HCT116 (cell line): Measurements from ENCODE around the gene BNC2. TPM values are rescaled to one million over a fixed set of nuclear protein-coding genes. Genes with fewer than 3 reads are reported as not detected.

Source experiments
- ATAC-seq: fragments of 200-7000 bp; cut with Tn5 transposase; 2 replicates; pipeline ENCODE4 v1.9.1; 2020; ENCODE audit warnings: mild to moderate bottlenecking, moderate library complexity
- BruUV-seq: library from RNA; stranded (reverse); fragments of 400-500 nt; replicated peaks from 2 replicates; lab custom pipeline; 2021; lab: Mats Ljungman, UMichigan
- CTCF ChIA-PET: fragments of 300-600 bp; sonication (Branson Sonifier 250); formaldehyde crosslinking; loops from one replicate; lab custom pipeline; 2021; ENCODE audit warnings: antibody characterized with exemption; lab: Charles Lee
- POLR2A ChIA-PET: fragments of 300-600, 350-600 bp; sonication (Branson Sonifier 250); formaldehyde crosslinking; loops from one replicate; lab custom pipeline; 2021; ENCODE audit warnings: antibody characterized with exemption; lab: Charles Lee
- RAD21 ChIA-PET, 2 experiments: fragments of 300-600 bp; sonication (Branson Sonifier 250); formaldehyde crosslinking; loops; one replicate each; lab custom pipeline; 2023; ENCODE audit warnings: low total read pairs in 2 of 2; ENCODE audit not compliant: uncharacterized antibody in 2 of 2, unreplicated experiment in 2 of 2, low non-redundant PET in 1 of 2; lab: Charles Lee
- DNase-seq: peaks from one replicate; pipeline ENCODE4 v3.0.0-alpha.2; 2010; ENCODE audit warnings: low read depth, low spot score
- H2AFZ ChIP-seq: fragments of 200-600 bp; shearing (Covaris generic), sonication (generic); 2 replicates; pipeline ENCODE4 v1.6.1; 2017; ENCODE audit warnings: low read depth, mixed run types, mixed read lengths, antibody characterized with exemption, low read length; ENCODE audit not compliant: poor library complexity, severe bottlenecking
- H3K27ac ChIP-seq: 2 replicates; pipeline ENCODE4 v1.5.1; 2012; ENCODE audit warnings: low read depth, low read length
- H3K27me3 ChIP-seq: fragments of 200-600 bp; sonication (generic); 2 replicates; pipeline ENCODE4 v1.6.1; 2016; ENCODE audit warnings: mixed run types, low read length, mixed read lengths; ENCODE audit not compliant: insufficient read depth
- H3K36me3 ChIP-seq, 2 experiments: fragments of 200-500 bp in 1 of 2; fragments of 200-600 bp in 1 of 2; sonication (Bioruptor generic) in 1 of 2; sonication (generic) in 1 of 2; 2 replicates each; pipeline versions ENCODE4 v1.5.1 to v1.6.1; 2014 to 2016; ENCODE audit warnings: low read length in 2 of 2, inconsistent platforms in 1 of 2, mixed read lengths in 1 of 2, mixed run types in 1 of 2; ENCODE audit not compliant: insufficient read depth in 2 of 2, control insufficient read depth in 1 of 2
- H3K4me1 ChIP-seq, 2 experiments: fragments of 200-600 bp in 1 of 2; sonication (generic) in 1 of 2; 2 replicates each; pipeline versions ENCODE4 v1.5.1 to v1.6.1; 2012 to 2017; ENCODE audit warnings: low read length in 2 of 2, inconsistent platforms in 1 of 2, mild to moderate bottlenecking in 1 of 2, mixed read lengths in 1 of 2, mixed run types in 1 of 2, moderate library complexity in 1 of 2; ENCODE audit not compliant: insufficient read depth in 2 of 2, control insufficient read depth in 1 of 2
- H3K4me2 ChIP-seq: fragments of 200-600 bp; sonication (generic); 2 replicates; pipeline ENCODE4 v1.6.1; 2017; ENCODE audit warnings: mixed run types, low read length, mixed read lengths
- H3K4me3 ChIP-seq, 2 experiments: fragments of 200-600 bp in 1 of 2; sonication (generic) in 1 of 2; replicated peaks in 1 of 2; 2 replicates each; pipeline ENCODE4 v1.5.1; 2011 to 2016; ENCODE audit warnings: low read length in 2 of 2, control low read depth in 1 of 2, low read depth in 1 of 2, mild to moderate bottlenecking in 1 of 2, mixed read lengths in 1 of 2, mixed run types in 1 of 2
- H3K79me2 ChIP-seq: fragments of 200-600 bp; sonication (generic); 2 replicates; pipeline ENCODE4 v1.6.1; 2017; ENCODE audit warnings: mild to moderate bottlenecking, mixed run types, low read length, moderate library complexity, mixed read lengths; ENCODE audit not compliant: insufficient read depth
- H3K9ac ChIP-seq: fragments of 200-600 bp; sonication (generic); 2 replicates; pipeline ENCODE4 v1.6.1; 2016; ENCODE audit warnings: low read length, mixed read lengths
- H3K9me2 ChIP-seq: fragments of 200-600 bp; sonication (generic), shearing (Covaris generic); 2 replicates; pipeline ENCODE4 v1.6.1; 2017; ENCODE audit warnings: mixed run types, mild to moderate bottlenecking, moderate library complexity; ENCODE audit not compliant: insufficient read depth
- H3K9me3 ChIP-seq, 2 experiments: fragments of 200-500 bp in 1 of 2; fragments of 200-600 bp in 1 of 2; sonication (Bioruptor generic) in 1 of 2; sonication (generic) in 1 of 2; 2 replicates each; pipeline ENCODE4 v1.6.1; 2014 to 2017; ENCODE audit warnings: low read length in 2 of 2, mixed read lengths in 2 of 2, inconsistent platforms in 1 of 2, low read depth in 1 of 2, mild to moderate bottlenecking in 1 of 2, mixed run types in 1 of 2, moderate library complexity in 1 of 2; ENCODE audit not compliant: control insufficient read depth in 1 of 2, insufficient read depth in 1 of 2
- H4K20me1 ChIP-seq: fragments of 200-600 bp; sonication (generic), shearing (Covaris generic); 2 replicates; pipeline ENCODE4 v1.6.1; 2017; ENCODE audit warnings: mixed run types, mild to moderate bottlenecking, moderate library complexity; ENCODE audit not compliant: insufficient read depth
- CBX3 ChIP-seq: IDR thresholded peaks from 2 replicates; pipeline ENCODE4 v1.6.1; 2012; ENCODE audit warnings: low read depth
- CEBPB ChIP-seq: IDR thresholded peaks from 2 replicates; pipeline ENCODE4 v1.6.1; 2012; ENCODE audit warnings: low read depth
- EGR1 ChIP-seq: IDR thresholded peaks from 2 replicates; pipeline ENCODE4 v1.6.1; 2012; ENCODE audit warnings: low read depth
- ELF1 ChIP-seq: IDR thresholded peaks from 2 replicates; pipeline ENCODE4 v1.6.1; 2012; ENCODE audit warnings: low read depth, borderline replicate concordance
- EZH2 ChIP-seq: fragments of 200-600 bp; sonication (generic); IDR thresholded peaks from 2 replicates; pipeline ENCODE4 v1.6.1; 2017; ENCODE audit warnings: antibody characterized with exemption, mixed run types
- EZH2phosphoT487 ChIP-seq: fragments of 200-600 bp; IDR thresholded peaks from 2 replicates; pipeline ENCODE4 v1.6.1; 2018; ENCODE audit warnings: antibody characterized with exemption, borderline replicate concordance
- FOSL1 ChIP-seq: IDR thresholded peaks from 2 replicates; pipeline ENCODE4 v1.6.1; 2012; ENCODE audit warnings: low read depth
- JUND ChIP-seq: IDR thresholded peaks from 2 replicates; pipeline ENCODE4 v1.6.1; 2012
- MAX ChIP-seq: IDR thresholded peaks from 2 replicates; pipeline ENCODE4 v1.6.1; 2012
- POLR2A ChIP-seq: IDR thresholded peaks from 2 replicates; pipeline ENCODE4 v1.7.0; 2011; ENCODE audit warnings: borderline replicate concordance; ENCODE audit not compliant: insufficient read depth, insufficient read length; ENCODE audit errors: extremely low read depth
- POLR2AphosphoS5 ChIP-seq: IDR thresholded peaks from 2 replicates; pipeline ENCODE4 v1.6.1; 2011; ENCODE audit warnings: mild to moderate bottlenecking, low read depth, low read length, moderate library complexity
- RAD21 ChIP-seq: IDR thresholded peaks from 2 replicates; pipeline ENCODE4 v1.6.1; 2012; ENCODE audit warnings: low read depth, mild to moderate bottlenecking
- SIN3A ChIP-seq: IDR thresholded peaks from 2 replicates; pipeline ENCODE4 v1.6.1; 2012; ENCODE audit warnings: low read depth
- SP1 ChIP-seq: IDR thresholded peaks from 2 replicates; pipeline ENCODE4 v1.6.1; 2012; ENCODE audit warnings: low read depth
- SRF ChIP-seq: IDR thresholded peaks from 2 replicates; pipeline ENCODE4 v1.6.1; 2012; ENCODE audit warnings: low read depth
- YY1 ChIP-seq: IDR thresholded peaks from 2 replicates; pipeline ENCODE4 v1.6.1; 2011; ENCODE audit warnings: low read length, low read depth, moderate library complexity, mild to moderate bottlenecking; ENCODE audit not compliant: insufficient replicate concordance; ENCODE audit errors: extremely low read depth
- ZBTB33 ChIP-seq: IDR thresholded peaks from 2 replicates; pipeline ENCODE4 v1.6.1; 2011; ENCODE audit warnings: mild to moderate bottlenecking, low read length, moderate library complexity; ENCODE audit not compliant: insufficient replicate concordance; ENCODE audit errors: extremely low read depth
- ZFX ChIP-seq: fragments of 450-650 bp; IDR thresholded peaks from 2 replicates; pipeline ENCODE4 v1.6.1; 2017
- ZNF274 ChIP-seq: fragments of 200-500 bp; sonication (Bioruptor generic); IDR thresholded peaks from 2 replicates; pipeline ENCODE4 v1.6.1; 2014; ENCODE audit warnings: mild to moderate bottlenecking, low read depth, low read length, inconsistent platforms
- intact Hi-C: fragments of 100-400 bp; cut with micrococcal nuclease; formaldehyde crosslinking; loops from 2 replicates; pipeline ENCODE4 v1.10.0; 2022
- total RNA-seq: library from RNA; stranded (reverse); gene quantifications from one replicate; pipeline ENCODE4 v1.2.1, GENCODE V29; 2021; ENCODE audit not compliant: unreplicated experiment
- TF ChIP-seq, protein P1 (sequence below): IDR thresholded peaks from 2 replicates; pipeline ENCODE4 v1.6.1; 2012

BNC2 gene
- total RNA-seq, 1 experiment from 2014 or later, result 0.37 TPM

DNA sequence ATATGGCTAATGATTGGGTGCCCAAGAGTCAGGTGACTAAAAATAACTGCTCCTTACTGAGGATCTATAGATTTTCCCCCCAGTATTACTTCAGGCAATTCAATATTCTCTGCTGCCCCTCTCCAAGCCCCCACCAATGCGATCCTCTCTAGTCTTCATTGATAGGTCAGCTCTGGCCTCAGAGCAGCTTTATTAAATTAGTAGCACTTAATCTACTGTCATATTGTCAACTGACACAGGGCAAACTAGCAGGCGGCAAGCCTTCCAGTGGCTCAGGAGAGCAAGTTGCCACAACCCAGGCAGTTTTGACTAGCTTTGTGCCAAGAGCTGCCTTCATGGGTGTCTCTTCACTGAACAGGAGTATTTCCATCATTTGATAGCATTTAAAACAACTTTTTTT lies 462.9 kb downstream of the BNC2 start:
- CTCF ChIA-PET, result no interaction called here
- Histone ChIP-seq H3K9ac (no peak overlapping the region), H3K9me3 (no peaks in the 10 kb centered on the region)
- TF ChIP-seq SRF (no peak), MAX (no peak), ELF1 (no peak), YY1 (no peak), FOSL1 (no peak), JUND (no peak)
- TF ChIP-seq, all 23 proteins: peak for 0
- DNase-seq (no peak), ATAC-seq (no peak)
- Histone ChIP-seq H3K4me1 (no peaks in the 10 kb centered on the region), H4K20me1 (no peaks in the 10 kb centered on the region), H2AFZ (no peak overlapping the region), H3K27me3 (peaks cover 33% of the 10 kb centered on the region), H3K9me2 (no peaks in the 10 kb centered on the region), H3K4me3 (no peak overlapping the region), H3K4me2 (no peak overlapping the region), H3K27ac (no peak overlapping the region), H3K36me3 (no peaks in the 10 kb centered on the region), H3K79me2 (no peaks in the 10 kb centered on the region)
- ChIA-PET POLR2A (no interaction called here), RAD21 (no interaction called here)
- no TSS peak for BruUV-seq
- intact Hi-C loops, result no loop called here

GRCh38 chr9:16406526-16407225 lies 463.8 kb downstream of the BNC2 start:
- Histone ChIP-seq H3K9me2 (no peaks in the 10 kb centered on the region), H3K27me3 (peaks cover 33% of the 10 kb centered on the region), H3K36me3 (no peaks in the 10 kb centered on the region), H3K4me1 (no peaks in the 10 kb centered on the region), H3K4me2 (no peak overlapping the region), H3K79me2 (no peaks in the 10 kb centered on the region), H4K20me1 (no peaks in the 10 kb centered on the region), H3K4me3 (no peak overlapping the region), H2AFZ (no peak overlapping the region), H3K9ac (no peak overlapping the region), H3K27ac (no peak overlapping the region), H3K9me3 (no peaks in the 10 kb centered on the region)
- RAD21 ChIA-PET, result no interaction called here
- BruUV-seq, result no TSS peak
- CTCF ChIA-PET, result no interaction called here
- intact Hi-C loops, result no loop called here
- POLR2A ChIA-PET, result no interaction called here
- DNase-seq, result no peak
- no peak for ATAC-seq
- TF ChIP-seq, protein P1, sequence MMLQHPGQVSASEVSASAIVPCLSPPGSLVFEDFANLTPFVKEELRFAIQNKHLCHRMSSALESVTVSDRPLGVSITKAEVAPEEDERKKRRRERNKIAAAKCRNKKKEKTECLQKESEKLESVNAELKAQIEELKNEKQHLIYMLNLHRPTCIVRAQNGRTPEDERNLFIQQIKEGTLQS, result no peak
- no peak for TF ChIP-seq SRF
- TF ChIP-seq SIN3A, result no peak
- TF ChIP-seq EGR1, result no peak
- no peak for TF ChIP-seq EZH2
- no peak for TF ChIP-seq CBX3
- no peak for TF ChIP-seq ELF1
- no peak for TF ChIP-seq POLR2AphosphoS5
- no peak for TF ChIP-seq ZBTB33
- TF ChIP-seq SP1, result no peak
- TF ChIP-seq ZFX, result no peak
- TF ChIP-seq MAX, result no peak
- TF ChIP-seq CEBPB, result no peak
- no peak for TF ChIP-seq POLR2A
- TF ChIP-seq RAD21, result no peak
- no peak for TF ChIP-seq FOSL1
- no peak for TF ChIP-seq ZNF274
- no peak for TF ChIP-seq EZH2phosphoT487
